GM19193 (cell line): ENCODE results near the gene CROCC2.

Source experiments
- POLR2A ChIP-seq: IDR thresholded peaks from 4 replicates; pipeline ENCODE4 v1.6.1; 2011; ENCODE audit not compliant: insufficient read depth, insufficient read length; ENCODE audit errors: extremely low read depth

Gene CROCC2

DNA sequence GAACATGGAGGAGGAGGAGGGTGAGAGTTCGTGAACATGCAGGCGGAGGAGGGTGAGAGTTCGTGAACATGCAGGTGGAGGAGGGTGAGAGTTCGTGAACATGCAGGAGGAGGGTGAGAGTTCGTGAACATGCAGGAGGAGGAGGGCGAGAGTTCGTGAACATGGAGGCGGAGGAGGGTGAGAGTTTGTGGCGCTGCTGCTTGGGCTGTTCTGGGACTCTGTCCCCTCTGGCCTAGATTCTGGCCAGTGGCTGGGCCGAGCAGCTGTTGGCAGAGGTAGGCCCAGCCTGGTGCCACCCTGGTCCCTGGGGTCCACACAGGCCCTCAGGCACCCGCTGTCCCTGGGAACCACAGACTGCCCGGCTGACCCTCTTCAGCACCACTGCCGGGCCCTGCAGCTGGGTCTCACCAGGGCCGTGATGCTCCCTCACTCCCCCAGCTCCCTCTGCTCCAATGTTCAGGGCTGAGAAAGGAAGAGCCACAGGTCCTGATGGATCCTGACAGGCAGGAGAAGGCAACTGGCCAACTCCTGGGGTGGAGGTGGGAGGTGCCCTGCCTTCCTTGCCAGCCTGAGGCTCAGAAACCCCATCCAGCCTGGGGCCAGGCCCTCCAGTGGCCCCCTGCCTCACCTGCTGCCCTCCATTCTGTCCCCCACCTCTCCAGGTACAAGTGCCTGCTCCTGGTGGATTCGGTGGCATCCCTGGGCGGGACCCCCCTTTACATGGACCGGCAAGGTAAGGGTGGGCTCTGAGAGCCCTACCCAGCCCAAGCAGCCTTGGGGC is 33.6 kb upstream of the CROCC2 start:
- TF ChIP-seq POLR2A = no peak

DNA sequence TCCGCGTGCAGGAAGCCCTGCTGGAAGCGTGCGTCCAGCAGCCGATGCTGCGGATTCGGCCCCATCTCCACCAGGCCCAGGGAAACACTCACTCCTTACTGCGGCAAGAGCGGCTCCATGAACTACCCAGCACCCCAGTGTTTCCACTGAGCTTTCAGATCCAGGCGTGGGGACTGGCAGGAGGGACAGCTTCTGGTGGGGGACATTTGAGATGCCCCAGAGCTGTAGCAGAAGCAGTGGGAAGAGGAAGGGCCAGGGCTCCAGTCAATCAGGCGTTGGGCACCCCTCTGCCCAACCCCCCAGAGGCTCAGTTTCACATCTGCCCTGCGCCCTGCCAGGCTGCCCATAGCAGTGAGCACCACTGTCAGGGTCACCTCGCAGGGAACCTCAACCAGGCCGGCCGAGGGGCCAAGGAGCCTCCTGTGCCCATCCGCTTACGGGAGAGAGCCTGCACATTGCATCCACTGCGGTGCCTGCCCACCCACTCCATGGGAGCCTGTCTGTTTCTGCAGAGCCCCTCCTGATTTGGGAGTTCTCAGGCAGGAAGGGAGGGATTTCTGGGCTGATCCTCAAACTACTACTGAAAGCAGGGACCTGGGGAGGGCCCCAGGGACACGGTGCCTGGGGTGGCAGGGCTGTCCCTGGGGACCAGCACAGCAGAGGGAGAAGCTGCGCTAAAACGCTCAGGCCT is 32.9 kb upstream of the CROCC2 start:
- no peak for TF ChIP-seq POLR2A

DNA sequence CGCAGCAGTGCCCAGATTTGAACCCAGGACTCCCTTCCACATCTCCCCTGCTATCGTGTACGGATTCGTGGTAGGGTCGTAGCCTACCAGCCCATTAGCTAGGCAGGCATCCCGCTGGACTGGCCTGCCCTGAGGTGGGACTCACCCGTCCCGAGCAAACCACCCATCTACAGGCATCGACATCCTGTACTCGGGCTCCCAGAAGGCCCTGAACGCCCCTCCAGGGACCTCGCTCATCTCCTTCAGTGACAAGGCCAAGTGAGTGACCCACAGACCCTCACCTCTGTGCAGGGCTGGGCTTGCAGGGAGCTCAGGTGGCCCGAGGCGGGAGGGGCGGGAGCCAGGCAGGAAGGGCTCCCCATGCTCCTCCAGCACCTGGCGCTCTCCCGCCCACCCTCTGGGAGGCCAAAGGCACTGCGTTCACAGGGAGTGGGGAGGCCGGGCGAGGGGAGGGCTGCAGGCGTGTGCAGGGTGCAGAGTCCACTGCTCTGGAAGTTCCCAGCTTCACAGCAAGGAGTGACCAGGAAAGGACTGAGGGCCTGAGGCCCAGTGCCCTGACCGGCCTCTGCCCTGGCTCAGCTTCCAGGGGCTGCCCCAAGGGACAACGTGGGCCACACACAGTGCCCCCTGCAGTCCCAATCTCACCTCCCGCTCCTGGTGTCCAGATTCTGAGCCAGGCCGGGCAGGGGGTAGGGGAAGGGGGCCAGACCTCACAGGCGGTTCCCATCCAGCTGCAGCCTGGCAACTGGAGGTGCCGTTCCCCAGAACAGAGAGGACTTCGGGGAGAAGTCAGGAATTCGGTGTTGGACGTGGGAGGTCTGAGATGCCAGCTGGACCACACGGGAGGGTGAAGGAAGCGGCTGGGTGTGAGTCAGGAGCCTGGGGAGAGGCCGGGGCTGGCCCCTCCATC is 32.1 kb upstream of the CROCC2 start:
- TF ChIP-seq POLR2A = no peak

DNA sequence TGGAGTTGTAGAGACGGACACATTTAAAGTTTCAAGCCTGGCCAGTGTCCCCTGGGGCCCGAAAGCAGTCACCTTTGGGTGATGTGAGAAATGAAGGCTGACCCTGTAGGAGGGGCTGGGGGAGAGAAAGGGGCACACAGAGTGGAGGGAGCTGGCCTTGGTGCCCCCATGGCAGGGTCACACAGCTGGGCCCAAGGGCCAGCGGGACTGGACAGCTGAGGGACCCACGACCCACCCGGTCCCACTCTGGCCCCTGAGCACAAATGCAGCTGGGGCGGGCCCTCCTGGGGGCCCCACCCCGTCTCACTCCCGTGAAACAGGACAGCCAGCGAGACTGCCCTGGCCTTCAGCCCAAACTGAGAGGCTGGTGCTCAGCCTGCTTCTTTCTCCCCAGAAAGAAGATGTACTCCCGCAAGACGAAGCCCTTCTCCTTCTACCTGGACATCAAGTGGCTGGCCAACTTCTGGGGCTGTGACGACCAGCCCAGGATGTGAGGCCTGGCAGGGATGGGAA is 31.4 kb upstream of the CROCC2 start:
- no peak for TF ChIP-seq POLR2A

DNA sequence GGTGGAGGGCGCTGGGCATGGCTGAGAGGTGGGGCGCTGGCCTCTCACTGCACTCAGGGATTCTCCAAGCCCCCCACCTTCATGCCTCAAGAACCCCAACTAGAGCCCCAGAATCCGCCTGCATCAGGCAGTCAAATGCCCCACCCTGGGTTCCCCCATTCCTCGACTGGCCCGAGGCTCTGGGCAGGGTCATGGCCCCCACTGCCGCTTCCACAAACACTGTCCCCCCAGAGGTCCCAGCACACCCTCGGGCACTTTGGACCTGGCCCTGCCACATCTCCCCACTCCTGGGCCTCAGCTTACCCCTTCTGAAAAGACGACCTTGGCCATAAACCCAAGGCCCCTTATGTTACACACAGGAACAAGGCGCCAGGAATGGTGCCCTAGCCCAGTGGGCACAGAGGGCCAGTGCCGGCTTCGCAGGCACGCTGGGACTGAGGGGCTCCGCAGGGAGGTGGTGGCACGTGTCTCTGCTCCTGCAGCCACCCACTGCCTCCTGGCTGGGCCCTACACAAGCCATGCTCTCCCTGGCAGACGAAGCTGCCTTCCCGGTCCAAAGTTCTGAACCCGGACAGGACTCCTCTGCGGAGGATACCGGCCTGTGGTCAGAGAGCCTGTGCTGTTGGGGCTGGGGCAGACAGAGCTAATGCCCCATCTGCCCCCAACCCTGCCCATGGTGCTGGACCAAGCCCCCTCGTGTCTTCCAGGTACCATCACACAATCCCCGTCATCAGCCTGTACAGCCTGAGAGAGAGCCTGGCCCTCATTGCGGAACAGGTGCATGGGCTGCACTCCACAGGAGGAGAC is 30.7 kb upstream of the CROCC2 start:
- TF ChIP-seq POLR2A = no peak

GRCh38 chr2:240876035-240876474 is 30.1 kb upstream of the CROCC2 start:
- TF ChIP-seq POLR2A = no peak

DNA sequence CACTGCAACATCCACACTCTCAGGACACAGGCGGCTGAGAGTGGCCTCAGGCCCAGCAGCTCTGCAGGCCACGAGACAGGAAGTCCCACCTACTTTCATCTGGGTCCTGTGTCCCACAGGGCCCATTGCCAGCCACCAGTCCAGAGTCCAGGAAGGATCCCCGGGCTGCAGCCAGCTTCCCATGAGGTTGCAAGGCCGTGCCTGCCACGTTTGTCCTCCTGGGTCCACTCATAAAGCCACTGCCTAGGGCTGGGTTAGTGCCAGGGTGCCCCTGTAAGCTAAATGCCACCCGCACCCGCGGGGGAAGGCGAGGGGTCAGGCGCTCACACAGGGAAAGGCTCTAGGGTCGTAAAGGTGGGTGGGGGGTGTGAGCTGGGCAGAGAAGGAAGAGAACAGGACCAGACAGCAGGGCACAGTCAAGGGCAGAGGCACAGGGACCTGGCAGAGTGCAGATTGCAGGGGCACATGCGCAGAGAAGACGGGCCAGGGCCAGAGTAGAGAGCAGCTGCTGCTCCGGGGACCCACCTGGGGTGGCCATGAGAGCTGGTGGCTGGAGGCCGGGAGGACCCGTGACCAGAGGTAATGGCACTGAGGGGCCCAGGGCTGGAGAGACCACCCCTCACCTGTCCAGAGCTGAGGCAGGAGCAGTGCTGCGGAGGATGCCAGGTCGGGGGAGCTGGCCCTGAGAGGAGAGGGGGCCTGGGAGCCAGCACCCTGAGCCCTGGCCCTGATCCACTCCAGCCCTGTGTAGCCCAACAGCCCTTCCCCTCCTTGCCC is 29.5 kb upstream of the CROCC2 start:
- no peak for TF ChIP-seq POLR2A

DNA sequence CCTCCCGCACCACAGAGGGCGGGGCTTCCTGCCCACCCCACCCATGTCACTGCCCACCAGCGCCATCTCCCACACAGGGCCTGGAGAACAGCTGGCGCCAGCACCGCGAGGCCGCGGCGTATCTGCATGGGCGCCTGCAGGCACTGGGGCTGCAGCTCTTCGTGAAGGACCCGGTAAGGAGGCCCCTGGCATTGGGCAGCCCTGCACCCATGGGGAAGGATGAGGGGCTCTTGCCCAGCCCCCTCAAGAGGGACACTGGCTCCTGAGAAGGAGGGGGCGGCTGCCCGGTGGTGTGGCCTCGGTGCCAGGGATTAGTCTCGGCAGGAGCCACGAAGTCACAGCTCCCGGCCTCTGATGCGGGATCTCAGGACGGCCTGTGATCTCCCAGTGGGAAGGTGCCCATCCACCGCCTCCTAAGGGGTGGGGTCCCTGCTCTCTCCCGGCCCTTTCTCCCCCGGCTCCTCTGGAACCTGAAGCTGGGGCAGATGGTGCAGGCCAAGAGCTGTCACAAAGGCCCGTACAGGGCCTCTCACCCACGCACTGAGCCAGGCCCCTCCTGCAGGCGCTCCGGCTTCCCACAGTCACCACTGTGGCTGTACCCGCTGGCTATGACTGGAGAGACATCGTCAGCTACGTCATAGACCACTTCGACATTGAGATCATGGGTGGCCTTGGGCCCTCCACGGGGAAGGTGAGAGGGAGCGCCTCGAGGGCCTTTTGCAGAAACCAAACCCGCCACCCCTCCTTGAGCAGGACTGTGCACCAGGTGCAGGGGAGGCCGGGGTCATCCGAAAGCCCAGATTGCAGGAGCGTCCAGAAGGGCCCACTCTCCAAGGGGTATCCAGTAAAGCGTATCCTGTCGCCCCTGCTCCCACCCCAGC is 28.4 kb upstream of the CROCC2 start:
- no peak for TF ChIP-seq POLR2A

DNA sequence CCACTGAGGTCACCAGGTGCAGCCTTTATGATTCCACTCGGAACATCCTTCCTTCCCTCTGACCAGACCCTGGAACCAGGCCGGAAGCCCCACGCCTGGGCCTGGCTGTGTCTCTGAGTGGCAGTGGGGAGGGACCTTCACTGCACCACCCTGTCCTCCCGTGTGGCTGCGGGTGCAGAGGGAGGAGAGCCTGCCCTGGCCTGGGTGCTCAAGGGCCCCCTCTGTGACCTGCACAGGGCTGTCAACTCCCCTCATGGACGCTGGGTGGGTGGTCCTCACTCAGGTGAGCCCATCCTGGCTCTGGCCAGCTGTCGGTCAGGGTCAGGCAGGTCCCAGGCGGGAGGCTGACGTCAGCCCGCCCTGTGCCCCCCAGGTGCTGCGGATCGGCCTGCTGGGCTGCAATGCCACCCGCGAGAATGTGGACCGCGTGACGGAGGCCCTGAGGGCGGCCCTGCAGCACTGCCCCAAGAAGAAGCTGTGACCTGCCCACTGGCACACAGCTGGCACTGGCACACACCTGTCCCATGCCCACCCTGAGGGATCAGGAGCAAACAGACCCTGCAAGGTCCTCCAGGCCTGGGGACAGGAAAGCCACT is 27.7 kb upstream of the CROCC2 start:
- no peak for TF ChIP-seq POLR2A

- no peak for TF ChIP-seq POLR2A
Measured at GRCh38 chr2:240879105-240879504, 27.0 kb upstream of the CROCC2 start.

DNA sequence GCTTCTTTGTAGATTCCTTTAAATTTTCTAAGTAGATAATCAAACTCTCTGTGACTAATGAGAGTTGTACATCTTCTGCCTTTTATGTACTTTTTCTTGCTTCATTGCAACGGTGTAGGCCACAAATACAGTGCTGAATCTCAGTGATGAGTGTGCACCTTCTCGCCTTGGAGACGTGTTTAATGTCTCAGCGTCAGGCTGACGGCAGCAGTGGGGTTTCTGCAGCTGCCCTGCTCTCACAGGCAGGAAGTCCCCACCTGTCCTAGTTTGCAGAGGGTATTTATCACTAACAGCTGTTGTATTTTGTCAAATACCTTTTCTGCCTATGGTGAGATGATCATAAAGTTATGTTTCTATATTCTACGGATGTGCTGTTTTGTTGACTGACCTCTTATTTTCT is 24.2 kb upstream of the CROCC2 start:
- TF ChIP-seq POLR2A = no peak

DNA sequence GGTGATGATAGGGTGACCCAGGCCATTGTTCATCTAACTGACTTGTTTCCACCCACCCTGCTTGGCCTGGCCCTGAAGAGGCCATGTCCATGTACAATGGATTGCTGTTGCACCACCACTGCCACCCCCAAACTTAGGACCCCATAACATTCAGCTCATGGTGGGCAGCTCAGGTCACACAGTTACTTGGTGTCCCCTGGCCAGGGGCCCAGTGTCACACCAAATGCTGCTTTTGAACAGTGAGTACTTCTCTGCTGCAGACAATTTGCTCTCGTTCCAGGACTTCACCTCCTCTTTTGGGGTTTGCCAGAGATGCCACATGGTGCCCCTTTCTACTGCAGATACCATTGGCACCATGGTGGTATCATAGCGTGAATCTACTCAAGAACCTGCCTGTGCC is 21.9 kb upstream of the CROCC2 start:
- no peak for TF ChIP-seq POLR2A

DNA sequence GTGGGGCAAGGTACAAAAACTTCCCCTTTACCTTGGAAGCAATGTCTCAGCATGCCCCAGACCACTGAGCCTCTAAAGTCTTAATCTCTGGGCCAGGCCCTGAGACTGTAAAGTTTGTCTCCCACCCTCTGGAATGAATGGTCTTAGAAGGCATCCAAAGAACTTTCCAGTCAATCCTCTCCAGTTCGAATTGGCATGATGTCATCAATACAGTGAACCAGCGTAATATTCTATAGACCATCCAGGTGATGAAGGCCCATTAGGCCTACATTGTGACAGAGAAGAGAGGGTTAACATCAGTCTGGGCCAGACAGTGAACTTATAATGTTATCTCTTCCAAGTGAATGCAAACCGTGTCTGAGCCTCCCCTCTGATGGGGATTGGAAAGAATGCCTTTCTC is 21.4 kb upstream of the CROCC2 start:
- TF ChIP-seq POLR2A = no peak

- no peak for TF ChIP-seq POLR2A
Measured at GRCh38 chr2:240885566-240885965, 20.6 kb upstream of the CROCC2 start.
